SK-N-MC (cell line): Measurements from ENCODE around the gene ZNF446.

Source experiments
- EZH2 ChIP-seq: fragments of 200-600 bp; sonication (generic); IDR thresholded peaks from one replicate; pipeline ENCODE4 v1.6.1; 2017; ENCODE audit warnings: antibody characterized with exemption
- FOXP2 ChIP-seq: optimal IDR thresholded peaks from 2 replicates; pipeline ENCODE3; 2011; ENCODE audit warnings: mild to moderate bottlenecking, moderate library complexity; ENCODE audit not compliant: insufficient read depth; ENCODE audit errors: extremely low read length, control extremely low read depth
- POLR2AphosphoS5 ChIP-seq: IDR thresholded peaks from 2 replicates; pipeline ENCODE4 v1.6.1; 2012; ENCODE audit warnings: mild to moderate bottlenecking, low read depth, low read length, borderline replicate concordance

- TF ChIP-seq EZH2 (no peak), POLR2AphosphoS5 (no peak), FOXP2 (no peak)
These were observed 33.6 kb downstream of the ZNF446 start for GRCh38 chr19:58509731-58510083.
